Measurements from ENCODE around the gene KRT31. TPM values are rescaled to one million over a fixed set of nuclear protein-coding genes. Genes with fewer than 3 reads are reported as not detected.

KRT31 gene
- total RNA-seq, 1 donor from 2014 or later, result not detected

- DNase-seq (no peak), ATAC-seq (no peak)
- H3K36me3 ChIP-seq, result no peaks in the 10 kb centered on the region
- no peak overlapping the region for H3K4me3 ChIP-seq
- no peak overlapping the region for H3K27ac ChIP-seq
- no peaks in the 10 kb centered on the region for H3K9me3 ChIP-seq
- no peaks in the 10 kb centered on the region for H3K27me3 ChIP-seq
- no peak for TF ChIP-seq CTCF (IDR thresholded peaks at IDR 0.05)
- intact Hi-C loops (cut with DNase I), result no loop called here
- H3K4me1 ChIP-seq, result peaks cover 2% of the 10 kb centered on the region
Measured at GRCh38 chr17:41345992-41346391, 51.4 kb downstream of the KRT31 start.

Other genes with a start within 250 kb of the KRT31 start
- gene KRTAP4-5, start 247.8 kb downstream of the KRT31 start, total RNA-seq, result not detected
- gene KRTAP4-4, start 236.9 kb downstream of the KRT31 start, total RNA-seq, result not detected
- gene KRTAP4-3, start 229.4 kb downstream of the KRT31 start, total RNA-seq, result not detected
- gene KRTAP4-2, start 219.4 kb downstream of the KRT31 start, total RNA-seq, result not detected
- not detected for gene KRTAP4-1, start 212.7 kb downstream of the KRT31 start, total RNA-seq
- not detected for gene KRTAP9-1, start 207.7 kb downstream of the KRT31 start, total RNA-seq
- not detected for gene KRTAP9-2, start 171.0 kb downstream of the KRT31 start, total RNA-seq
- not detected for gene KRTAP9-3, start 165.2 kb downstream of the KRT31 start, total RNA-seq
- not detected for gene KRTAP9-8, start 159.6 kb downstream of the KRT31 start, total RNA-seq
- not detected for gene KRTAP9-4, start 147.9 kb downstream of the KRT31 start, total RNA-seq
- not detected for gene KRTAP9-9, start 142.2 kb downstream of the KRT31 start, total RNA-seq
- gene KRTAP9-6, start 132.2 kb downstream of the KRT31 start, total RNA-seq, result not detected
- not detected for gene KRTAP9-7, start 121.9 kb downstream of the KRT31 start, total RNA-seq
- gene KRTAP29-1, start 94.8 kb downstream of the KRT31 start, total RNA-seq, result not detected
- gene KRTAP16-1, start 88.3 kb downstream of the KRT31 start, total RNA-seq, result not detected
- gene KRTAP17-1, start 81.9 kb downstream of the KRT31 start, total RNA-seq, result not detected
- gene KRT33A, start 46.8 kb downstream of the KRT31 start, total RNA-seq, result not detected
- gene KRT33B, start 27.8 kb downstream of the KRT31 start, total RNA-seq, result not detected
- not detected for gene KRT34, start 15.3 kb downstream of the KRT31 start, total RNA-seq
- not detected for gene KRT37, start 27.0 kb upstream of the KRT31 start, total RNA-seq
- gene KRT38, start 43.4 kb upstream of the KRT31 start, total RNA-seq, result not detected
- gene KRT32, start 69.8 kb upstream of the KRT31 start, total RNA-seq, result not detected
- not detected for gene KRT35, start 83.5 kb upstream of the KRT31 start, total RNA-seq
- gene KRT36, start 92.3 kb upstream of the KRT31 start, total RNA-seq, result not detected
- gene KRT13, start 108.0 kb upstream of the KRT31 start, total RNA-seq, result 5.5 TPM
- 24.3 TPM for gene KRT15, start 121.3 kb upstream of the KRT31 start, total RNA-seq
- gene KRT19, start 130.7 kb upstream of the KRT31 start, total RNA-seq, result 321 TPM
- gene KRT9, start 174.5 kb upstream of the KRT31 start, total RNA-seq, result not detected
- gene KRT14, start 189.3 kb upstream of the KRT31 start, total RNA-seq, result not detected
- gene KRT16, start 215.2 kb upstream of the KRT31 start, total RNA-seq, result not detected
- 5.9 TPM for gene KRT17, start 227.0 kb upstream of the KRT31 start, total RNA-seq

All from upper lobe of right lung (tissue), 1 donor.